SK-N-SH treated with all-trans-retinoic acid at 6 μM for 48 hours (cell line): ENCODE results near the gene SANBR.

ENCODE experiments used
- ARNTL ChIP-seq: fragments of 450-650 bp; formaldehyde crosslinking; IDR thresholded peaks from 2 replicates; pipeline ENCODE4 v1.5.0; 2020; ENCODE audit warnings: low read depth, mild to moderate bottlenecking, moderate library complexity, borderline replicate concordance
- CREB5 ChIP-seq: fragments of 250-450 bp; sonication (Bioruptor Pico); IDR thresholded peaks from 2 replicates; pipeline ENCODE4 v1.5.1; 2020; ENCODE audit warnings: low read depth, mild to moderate bottlenecking, moderate library complexity
- CSRNP3 ChIP-seq: fragments of 250-450 bp; sonication (Bioruptor Pico); IDR thresholded peaks from 2 replicates; pipeline ENCODE4 v1.5.1; 2021; ENCODE audit warnings: mild to moderate bottlenecking, moderate library complexity
- GLIS3 ChIP-seq: fragments of 250-450 bp; sonication (Bioruptor Pico); IDR thresholded peaks from 2 replicates; pipeline ENCODE4 v1.5.0; 2020; ENCODE audit warnings: mild to moderate bottlenecking, moderate library complexity
- PATZ1 ChIP-seq: fragments of 250-450 bp; sonication (Bioruptor Pico); IDR thresholded peaks from 2 replicates; pipeline ENCODE4 v1.8.0; 2020; ENCODE audit warnings: mild to moderate bottlenecking, moderate library complexity, borderline replicate concordance
- PPARA ChIP-seq: fragments of 250-450 bp; sonication (Bioruptor Pico); IDR thresholded peaks from 2 replicates; pipeline ENCODE4 v1.5.0; 2020; ENCODE audit warnings: mild to moderate bottlenecking, borderline replicate concordance
- RARB ChIP-seq: fragments of 250-450 bp; sonication (Bioruptor Pico); IDR thresholded peaks from 2 replicates; pipeline ENCODE4 v1.8.0; 2021; ENCODE audit warnings: mild to moderate bottlenecking, moderate library complexity
- TCF4 ChIP-seq: fragments of 250-450 bp; sonication (Bioruptor Pico); IDR thresholded peaks from 2 replicates; pipeline ENCODE4 v1.8.0; 2021; ENCODE audit warnings: mild to moderate bottlenecking, moderate library complexity, borderline replicate concordance
- TSHZ2 ChIP-seq: fragments of 250-450 bp; sonication (Bioruptor Pico); IDR thresholded peaks from 2 replicates; pipeline ENCODE4 v1.5.0; 2020; ENCODE audit warnings: mild to moderate bottlenecking, moderate library complexity
- ZC3H10 ChIP-seq: fragments of 250-450 bp; sonication (Bioruptor Pico); IDR thresholded peaks from 2 replicates; pipeline ENCODE4 v1.5.1; 2021; ENCODE audit warnings: mild to moderate bottlenecking, moderate library complexity
- ZFP3 ChIP-seq: fragments of 250-450 bp; sonication (Bioruptor Pico); IDR thresholded peaks from 2 replicates; pipeline ENCODE4 v1.5.0; 2020; ENCODE audit warnings: mild to moderate bottlenecking, moderate library complexity
- ZFP30 ChIP-seq: fragments of 450-650 bp; formaldehyde crosslinking; IDR thresholded peaks from 2 replicates; pipeline ENCODE4 v1.5.0; 2022; ENCODE audit warnings: mild to moderate bottlenecking, moderate library complexity

- TF ChIP-seq GLIS3 (CRISPR knock-in tag) (no peak), RARB (CRISPR knock-in tag) (no peak), CREB5 (CRISPR knock-in tag) (no peak), ARNTL (no peak), TSHZ2 (CRISPR knock-in tag) (no peak), ZFP3 (no peak), TCF4 (CRISPR knock-in tag) (no peak), PATZ1 (CRISPR knock-in tag) (no peak), PPARA (CRISPR knock-in tag) (no peak), CSRNP3 (CRISPR knock-in tag) (no peak), ZFP30 (no peak), ZC3H10 (no peak)
These were observed 24.8 kb downstream of the SANBR start for GRCh38 chr2:61090386-61090921.
